Caco-2 (cell line): ENCODE results near the gene EPHA4. TPM values are rescaled to one million over a fixed set of nuclear protein-coding genes. Genes with fewer than 3 reads are reported as not detected.

Experiments used
- BruUV-seq: library from RNA; stranded (reverse); fragments of 400-500 nt; replicated peaks from 2 replicates; lab custom pipeline; 2021; lab: Mats Ljungman, UMichigan
- CTCF ChIA-PET: fragments of 300-600 bp; sonication (Branson Sonifier 250); formaldehyde crosslinking; loops from one replicate; lab custom pipeline; 2022; ENCODE audit warnings: antibody characterized with exemption; lab: Charles Lee
- POLR2A ChIA-PET: fragments of 300-600 bp; sonication (Branson Sonifier 250); formaldehyde crosslinking; loops from one replicate; lab custom pipeline; 2022; ENCODE audit warnings: antibody characterized with exemption; lab: Charles Lee
- DNase-seq, 2 experiments: peaks; one replicate each; pipeline versions ENCODE4 v3.0.0 to v3.0.0-alpha.2; 2020 to 2022
- H3K27me3 ChIP-seq: replicated peaks from 2 replicates; pipeline ENCODE4 v1.6.0; 2011; ENCODE audit warnings: low read length; ENCODE audit not compliant: control insufficient read depth, insufficient read depth
- H3K36me3 ChIP-seq: 2 replicates; pipeline ENCODE4 v1.5.1; 2011; ENCODE audit warnings: low read length; ENCODE audit not compliant: control insufficient read depth, insufficient read depth
- H3K4me1 ChIP-seq: fragments of 250-450 bp; sonication (Bioruptor Pico); 2 replicates; pipeline ENCODE4 v1.5.1; 2020; ENCODE audit warnings: mild to moderate bottlenecking
- H3K4me3 ChIP-seq: 2 replicates; pipeline ENCODE4 v1.5.1; 2011; ENCODE audit warnings: low read depth, mild to moderate bottlenecking, control low read depth, low read length
- H3K9me3 ChIP-seq: fragments of 250-450 bp; sonication (Bioruptor Pico); 2 replicates; pipeline ENCODE4 v1.5.1; 2020; ENCODE audit warnings: mild to moderate bottlenecking, moderate library complexity
- H3K27ac Mint-ChIP-seq: one replicate; pipeline ENCODE4 v1.8.0; 2022; ENCODE audit warnings: mixed read lengths; ENCODE audit not compliant: unreplicated experiment
- H3K27me3 Mint-ChIP-seq: one replicate; pipeline ENCODE4 v1.8.0; 2022; ENCODE audit warnings: mixed read lengths; ENCODE audit not compliant: insufficient read depth, unreplicated experiment
- H3K36me3 Mint-ChIP-seq: one replicate; pipeline ENCODE4 v1.8.0; 2022; ENCODE audit warnings: mild to moderate bottlenecking, mixed read lengths; ENCODE audit not compliant: insufficient read depth, unreplicated experiment
- H3K4me1 Mint-ChIP-seq: one replicate; pipeline ENCODE4 v1.8.0; 2022; ENCODE audit warnings: low read depth, mixed read lengths; ENCODE audit not compliant: unreplicated experiment
- H3K4me3 Mint-ChIP-seq: one replicate; pipeline ENCODE4 v1.8.0; 2022; ENCODE audit warnings: mild to moderate bottlenecking, moderate library complexity, mixed read lengths; ENCODE audit not compliant: unreplicated experiment
- H3K9me3 Mint-ChIP-seq: one replicate; pipeline ENCODE4 v1.8.0; 2022; ENCODE audit warnings: mixed read lengths; ENCODE audit not compliant: unreplicated experiment
- CTCF ChIP-seq, 2 experiments: fragments of 200-600 bp in 1 of 2; IDR thresholded peaks; 1 replicate in 1 of 2; 2 replicates in 1 of 2; pipeline versions ENCODE4 v1.5.1 to v1.8.0; 2011 to 2022; ENCODE audit warnings: antibody characterized with exemption in 1 of 2, control low read depth in 1 of 2, inconsistent platforms in 1 of 2, low read depth in 1 of 2, low read length in 1 of 2, mild to moderate bottlenecking in 1 of 2, moderate library complexity in 1 of 2; ENCODE audit not compliant: insufficient read depth in 1 of 2, severe bottlenecking in 1 of 2, unreplicated experiment in 1 of 2
- intact Hi-C: fragments of 100-400 bp; cut with micrococcal nuclease; formaldehyde crosslinking; loops from one replicate; pipeline ENCODE4 v1.10.0; 2022; ENCODE audit not compliant: unreplicated experiment
- total RNA-seq: library from RNA; stranded (reverse); gene quantifications from 2 replicates; pipeline ENCODE4 v1.2.3, GENCODE V29; 2022

The EPHA4 gene
- total RNA-seq, 1 experiment from 2014 or later: 95.5 TPM

GRCh38 chr2:221570321-221570935, 1.7 kb downstream of the EPHA4 start:
- DNase-seq: no peak
- Mint-ChIP-seq H3K36me3 (peaks cover 60% of the 10 kb centered on the region), H3K27me3 (no peaks in the 10 kb centered on the region), H3K4me3 (peak overlapping the region; percentile 81), H3K9me3 (no peaks in the 10 kb centered on the region), H3K27ac (peak overlapping the region; percentile 23), H3K4me1 (peaks cover 58% of the 10 kb centered on the region)
- Histone ChIP-seq H3K9me3 (no peaks in the 10 kb centered on the region), H3K36me3 (no peaks in the 10 kb centered on the region), H3K4me1 (peaks cover 20% of the 10 kb centered on the region), H3K4me3 (peak overlapping the region; percentile 93), H3K27me3 (no peaks in the 10 kb centered on the region)
- no peak for TF ChIP-seq CTCF (IDR thresholded peaks at IDR 0.05; ENCODE audit: insufficient read depth in 1 of 2, low read depth in 1 of 2, low read length in 1 of 2, severe bottlenecking in 1 of 2, unreplicated experiment in 1 of 2)
- intact Hi-C loops: loop anchor here (5.0 kb wide), 2 partner anchors 148 to 383 kb away; no protein-coding TSS in a partner anchor
- ChIA-PET CTCF (no interaction called here), POLR2A (no interaction called here)
- BruUV-seq: no TSS peak

- no peaks in the 10 kb centered on the region for H3K9me3 ChIP-seq
- H3K4me3 Mint-ChIP-seq: peak overlapping the region; percentile 81
- no peak for DNase-seq
- no peaks in the 10 kb centered on the region for H3K27me3 Mint-ChIP-seq
- BruUV-seq: no TSS peak
- no peaks in the 10 kb centered on the region for H3K9me3 Mint-ChIP-seq
- no peaks in the 10 kb centered on the region for H3K36me3 ChIP-seq
- peaks cover 16% of the 10 kb centered on the region for H3K4me1 ChIP-seq
- POLR2A ChIA-PET: no interaction called here
- peak overlapping the region; percentile 23 for H3K27ac Mint-ChIP-seq
- H3K27me3 ChIP-seq: no peaks in the 10 kb centered on the region
- intact Hi-C loops: loop anchor here (5.0 kb wide), 2 partner anchors 148 to 383 kb away; no protein-coding TSS in a partner anchor
- no peak overlapping the region for H3K4me3 ChIP-seq
- peaks cover 60% of the 10 kb centered on the region for H3K36me3 Mint-ChIP-seq
- H3K4me1 Mint-ChIP-seq: peaks cover 53% of the 10 kb centered on the region
- no peak for TF ChIP-seq CTCF (IDR thresholded peaks at IDR 0.05; ENCODE audit: insufficient read depth in 1 of 2, low read depth in 1 of 2, low read length in 1 of 2, severe bottlenecking in 1 of 2, unreplicated experiment in 1 of 2)
- CTCF ChIA-PET: no interaction called here
Observed at GRCh38 chr2:221569871-221570270, 2.2 kb downstream of the EPHA4 start.

GRCh38 chr2:221569425-221569845, 2.7 kb downstream of the EPHA4 start:
- ChIA-PET POLR2A (no interaction called here), CTCF (no interaction called here)
- H3K4me3 Mint-ChIP-seq: peak overlapping the region; percentile 81
- Histone ChIP-seq H3K4me1 (peaks cover 11% of the 10 kb centered on the region), H3K36me3 (no peaks in the 10 kb centered on the region), H3K27me3 (no peaks in the 10 kb centered on the region), H3K9me3 (no peaks in the 10 kb centered on the region), H3K4me3 (no peak overlapping the region)
- H3K27me3 Mint-ChIP-seq: no peaks in the 10 kb centered on the region
- H3K9me3 Mint-ChIP-seq: no peaks in the 10 kb centered on the region
- TF ChIP-seq CTCF (IDR thresholded peaks at IDR 0.05; ENCODE audit: insufficient read depth in 1 of 2, low read depth in 1 of 2, low read length in 1 of 2, severe bottlenecking in 1 of 2, unreplicated experiment in 1 of 2): no peak
- intact Hi-C loops: no loop called here
- peaks cover 63% of the 10 kb centered on the region for H3K36me3 Mint-ChIP-seq
- peaks cover 48% of the 10 kb centered on the region for H3K4me1 Mint-ChIP-seq
- H3K27ac Mint-ChIP-seq: peak overlapping the region; percentile 23
- BruUV-seq: no TSS peak
- no peak for DNase-seq
